ENCODE measurements around the gene SLC25A39.
"Not testable (repeated sequence)": the region's sequence is repeated elsewhere in the genome, so short reads cannot be mapped to it uniquely, and the experiment has no call there.

Gene SLC25A39

GRCh38 chr17:44353672-44354331 lies 29.2 kb upstream of the SLC25A39 start:
- no peak for DNase-seq

GRCh38 chr17:44352828-44353671 lies 28.4 kb upstream of the SLC25A39 start:
- DNase-seq, result no peak

- DNase-seq, result no peak
Measured at GRCh38 chr17:44351961-44352827, 27.6 kb upstream of the SLC25A39 start.

DNA sequence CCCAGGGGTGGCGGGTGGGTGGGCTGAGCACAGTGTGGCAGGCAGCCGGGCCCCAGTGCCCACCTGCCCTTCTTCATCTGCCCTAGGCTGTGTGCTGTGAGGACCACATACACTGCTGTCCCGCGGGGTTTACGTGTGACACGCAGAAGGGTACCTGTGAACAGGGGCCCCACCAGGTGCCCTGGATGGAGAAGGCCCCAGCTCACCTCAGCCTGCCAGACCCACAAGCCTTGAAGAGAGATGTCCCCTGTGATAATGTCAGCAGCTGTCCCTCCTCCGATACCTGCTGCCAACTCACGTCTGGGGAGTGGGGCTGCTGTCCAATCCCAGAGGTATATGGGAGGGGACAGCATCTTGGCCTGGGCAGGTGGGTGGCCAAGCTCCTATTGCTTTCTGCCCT lies 26.8 kb upstream of the SLC25A39 start:
- DNase-seq, result no peak

DNA sequence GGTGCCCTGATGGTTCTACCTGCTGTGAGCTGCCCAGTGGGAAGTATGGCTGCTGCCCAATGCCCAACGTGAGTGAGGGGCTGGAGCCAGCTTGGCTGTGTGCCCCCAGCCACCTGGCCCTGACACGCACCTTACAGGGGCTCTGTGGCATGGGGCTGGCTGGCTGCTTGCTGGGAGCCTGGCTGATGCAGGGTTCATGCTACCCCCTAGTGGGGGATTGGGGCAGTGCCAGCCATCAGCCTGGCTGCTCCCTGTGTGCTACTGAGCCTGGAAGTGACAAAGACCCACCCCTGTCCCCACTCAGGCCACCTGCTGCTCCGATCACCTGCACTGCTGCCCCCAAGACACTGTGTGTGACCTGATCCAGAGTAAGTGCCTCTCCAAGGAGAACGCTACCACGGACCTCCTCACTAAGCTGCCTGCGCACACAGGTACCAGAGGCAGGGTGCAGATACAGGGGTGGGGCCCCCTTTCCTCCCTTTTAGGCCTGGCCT lies 26.2 kb upstream of the SLC25A39 start:
- DNase-seq, result peak; percentile 67 to 75

DNA sequence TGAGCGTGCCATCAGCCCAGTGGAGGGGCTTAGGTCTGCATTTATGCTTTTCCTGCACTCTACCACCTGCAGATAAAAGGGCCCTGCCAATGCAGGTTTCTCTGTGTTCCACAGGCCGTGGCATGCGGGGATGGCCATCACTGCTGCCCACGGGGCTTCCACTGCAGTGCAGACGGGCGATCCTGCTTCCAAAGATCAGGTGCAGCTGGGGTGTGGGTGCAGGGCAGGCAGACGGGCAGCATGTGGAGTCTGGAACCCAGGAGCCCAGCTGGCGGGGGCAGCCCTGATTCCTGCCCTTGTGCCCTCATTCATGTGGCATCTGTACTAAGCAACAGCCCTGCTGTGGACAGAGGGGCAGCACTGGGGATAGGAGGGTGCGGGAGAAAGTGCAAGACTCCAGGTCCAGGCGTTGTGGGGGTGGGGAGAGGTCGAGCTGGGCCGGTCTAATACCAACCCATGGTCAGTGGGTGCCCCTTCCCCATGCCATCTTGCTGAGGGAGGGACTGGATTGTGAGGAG lies 25.0 kb upstream of the SLC25A39 start:
- DNase-seq, result no peak

DNA sequence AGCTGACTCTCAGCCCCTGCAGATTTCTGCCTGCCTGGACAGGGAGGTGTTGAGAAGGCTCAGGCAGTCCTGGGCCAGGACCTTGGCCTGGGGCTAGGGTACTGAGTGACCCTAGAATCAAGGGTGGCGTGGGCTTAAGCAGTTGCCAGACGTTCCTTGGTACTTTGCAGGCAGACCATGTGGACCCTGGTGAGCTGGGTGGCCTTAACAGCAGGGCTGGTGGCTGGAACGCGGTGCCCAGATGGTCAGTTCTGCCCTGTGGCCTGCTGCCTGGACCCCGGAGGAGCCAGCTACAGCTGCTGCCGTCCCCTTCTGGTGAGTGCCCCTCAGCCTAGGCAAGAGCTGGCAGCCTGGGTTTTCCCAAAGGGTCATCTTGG lies 24.4 kb upstream of the SLC25A39 start:
- no peak for DNase-seq

DNA sequence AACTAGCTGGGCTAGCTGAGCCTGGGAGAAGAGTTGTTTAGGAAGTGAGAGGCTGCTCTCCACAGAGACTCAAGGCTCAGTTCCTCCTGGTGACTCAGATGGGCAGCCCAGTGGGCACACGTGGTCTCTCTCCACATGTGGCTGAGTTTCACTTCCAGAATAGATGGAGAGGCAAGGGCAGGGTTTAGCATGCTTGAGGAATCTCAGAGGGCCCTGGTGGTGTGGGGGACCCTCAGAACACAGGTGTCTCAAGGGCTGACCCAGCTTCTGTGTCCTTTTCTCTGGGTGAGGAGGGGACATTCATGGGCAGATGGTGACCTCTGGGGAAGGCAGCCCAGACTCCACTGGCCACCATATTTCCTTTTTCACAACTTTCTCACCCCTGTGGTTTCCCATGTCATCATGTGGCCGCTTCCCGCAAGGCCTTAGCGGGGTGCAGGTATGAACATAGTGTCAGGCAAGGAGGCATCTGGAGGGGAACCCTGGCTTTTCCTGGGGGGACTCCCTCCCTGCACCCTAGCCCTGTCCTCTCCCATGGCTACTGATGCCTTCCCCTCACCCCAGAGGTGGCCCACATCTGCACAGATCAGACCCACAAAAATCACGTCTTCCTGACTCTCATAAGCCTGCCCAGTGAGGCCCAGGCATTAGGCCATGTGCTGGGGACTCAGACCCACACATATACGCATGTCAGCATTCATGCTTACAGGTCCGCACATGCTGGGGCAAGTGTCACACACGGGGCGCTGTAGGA lies 23.8 kb upstream of the SLC25A39 start:
- DNase-seq, result no peak

DNA sequence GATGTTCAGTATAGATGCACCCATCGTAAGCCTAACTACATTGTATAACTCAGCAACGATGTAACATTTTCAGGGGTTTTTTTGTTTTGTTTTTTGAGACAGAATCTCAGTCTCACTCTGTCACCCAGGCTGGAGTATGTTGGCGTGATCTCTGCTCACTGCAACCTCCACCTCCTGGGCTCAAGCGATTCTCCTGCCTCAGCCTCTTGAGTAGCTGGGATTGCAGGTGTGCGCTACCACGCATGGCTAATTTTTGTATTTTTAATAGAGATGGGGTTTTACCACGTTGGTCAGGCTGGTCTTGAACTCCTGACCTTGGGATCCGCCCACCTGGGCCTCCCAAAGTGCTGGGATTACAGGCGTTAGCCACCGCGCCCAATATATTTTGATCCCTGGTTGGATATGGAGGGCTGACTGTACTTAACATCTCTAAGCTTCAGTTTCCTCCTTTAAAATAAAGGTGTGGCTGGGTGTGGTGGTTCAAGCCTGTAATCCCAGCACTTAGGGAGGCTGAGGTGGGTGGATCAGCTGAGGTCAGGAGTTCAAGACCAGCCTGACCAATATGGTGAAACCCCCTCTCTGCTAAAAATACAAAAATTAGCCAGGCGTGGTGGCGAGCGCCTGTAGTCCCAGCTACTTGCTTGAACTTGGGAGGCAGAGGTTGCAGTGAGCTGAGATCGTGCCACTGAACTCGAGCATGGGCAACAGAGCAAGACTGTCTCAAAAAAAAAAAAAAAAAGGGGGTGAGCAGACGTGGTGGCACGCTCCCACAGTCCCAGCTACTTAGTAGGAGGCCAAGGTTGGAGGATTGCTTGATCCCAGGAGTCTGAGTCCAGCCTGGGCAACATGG lies 22.8 kb upstream of the SLC25A39 start:
- DNase-seq, result not testable (repeated sequence)

DNA sequence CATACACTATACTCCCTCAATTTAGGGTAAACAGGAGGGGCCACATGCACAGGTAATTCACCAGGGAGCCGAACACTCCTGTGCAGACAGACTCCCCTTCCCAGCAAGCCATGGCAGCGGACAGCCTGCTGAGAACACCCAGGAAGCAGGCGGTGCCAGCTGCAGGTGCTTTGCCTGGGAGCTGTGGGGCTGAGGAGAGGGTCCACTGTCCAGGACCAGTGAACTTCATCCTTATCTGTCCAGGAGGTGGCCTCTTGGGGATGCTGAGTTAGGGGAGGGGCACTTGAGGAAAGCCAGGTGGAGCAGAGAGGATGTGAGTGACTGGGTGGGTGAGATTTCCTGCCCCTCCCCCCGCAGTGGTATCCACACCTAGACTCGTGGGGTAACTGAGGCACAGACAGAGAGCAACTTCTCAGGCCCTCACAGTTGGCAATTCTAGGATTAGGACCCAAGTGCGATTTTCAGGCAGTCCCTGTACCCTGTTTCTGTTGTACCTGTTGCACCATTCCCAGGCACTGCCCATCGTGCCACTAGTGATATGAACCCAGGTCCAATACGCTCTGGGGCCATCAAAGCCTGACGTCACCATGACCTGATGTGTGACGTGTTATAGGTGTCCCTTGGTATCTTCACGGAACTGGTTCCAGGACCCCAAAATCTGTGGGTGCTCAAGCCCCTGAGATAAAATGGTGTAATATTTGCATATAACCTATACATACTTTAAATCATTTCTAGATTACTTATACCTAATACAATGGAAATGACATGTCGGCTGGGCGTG lies 21.6 kb upstream of the SLC25A39 start:
- no peak for DNase-seq

GRCh38 chr17:44345454-44346026 lies 20.9 kb upstream of the SLC25A39 start:
- no peak for DNase-seq

- DNase-seq, result peak; percentile 70 to 79
Measured at GRCh38 chr17:44344939-44345453, 20.4 kb upstream of the SLC25A39 start, which contains the start of gene GRN. TSS of gene GRN (plus strand) at chr17:44345302. CDS start at chr17:44349165, 3,863 bp downstream.

- no peak for DNase-seq
Measured at GRCh38 chr17:44343510-44344209, 19.0 kb upstream of the SLC25A39 start.

DNA sequence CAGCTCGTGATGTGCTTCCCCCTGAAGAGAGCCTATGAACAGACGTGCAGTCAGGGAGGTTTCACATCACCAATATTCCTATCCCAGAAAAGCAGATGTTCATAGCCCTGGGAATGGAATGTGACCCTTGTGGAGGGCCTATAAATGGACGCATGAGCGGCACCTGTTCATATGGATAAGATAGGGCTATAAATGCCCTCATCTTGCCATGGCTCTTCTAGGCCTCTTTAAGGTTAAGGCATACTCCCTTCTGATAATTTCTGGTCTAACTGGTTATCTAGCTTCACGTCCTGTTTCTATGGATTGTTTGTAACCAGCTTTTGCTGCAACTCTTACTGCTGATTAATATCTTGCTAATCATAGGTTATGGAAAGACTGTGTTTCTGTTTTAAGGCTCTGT lies 15.9 kb upstream of the SLC25A39 start:
- not testable (repeated sequence) for DNase-seq

DNA sequence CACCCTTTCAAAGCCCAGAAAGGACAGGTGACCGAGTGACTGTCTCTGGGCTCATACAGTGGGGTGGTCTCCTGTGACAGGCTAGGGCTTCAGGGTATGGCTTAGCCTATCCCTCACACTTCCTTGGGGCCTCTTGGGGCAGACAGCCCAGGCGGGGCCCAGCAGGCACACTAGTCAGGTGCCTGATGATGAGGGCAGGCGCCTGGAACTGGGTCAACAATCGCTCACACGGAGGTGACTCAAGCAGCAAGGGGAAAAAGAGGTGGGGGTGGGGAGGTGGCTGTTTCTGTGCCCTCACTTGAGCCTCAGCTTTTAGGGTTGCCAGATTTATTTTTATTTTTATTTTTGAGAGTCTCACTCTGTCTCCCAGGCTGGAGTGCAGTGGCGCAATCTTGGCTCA lies 14.1 kb upstream of the SLC25A39 start:
- DNase-seq, result no peak

DNA sequence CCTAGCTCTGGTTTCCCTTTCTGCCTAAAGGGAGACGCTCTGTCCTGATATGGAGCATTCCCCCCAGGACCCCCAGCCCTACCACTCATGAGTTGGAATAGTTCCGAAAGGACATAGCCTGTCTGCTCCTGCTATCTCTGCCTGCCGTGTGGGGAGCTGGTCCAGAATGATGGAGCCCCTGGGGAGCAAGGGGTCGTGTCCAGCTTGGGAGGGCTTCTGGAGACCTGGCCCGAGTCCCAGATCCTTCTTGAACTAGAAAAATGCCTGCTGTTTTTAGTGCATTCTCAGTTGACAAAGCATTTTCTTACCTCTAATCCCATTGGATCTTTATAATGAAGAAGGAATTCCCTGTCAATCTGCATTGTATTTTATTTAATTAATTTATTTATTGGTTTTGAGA lies 11.3 kb upstream of the SLC25A39 start:
- no peak for DNase-seq

DNA sequence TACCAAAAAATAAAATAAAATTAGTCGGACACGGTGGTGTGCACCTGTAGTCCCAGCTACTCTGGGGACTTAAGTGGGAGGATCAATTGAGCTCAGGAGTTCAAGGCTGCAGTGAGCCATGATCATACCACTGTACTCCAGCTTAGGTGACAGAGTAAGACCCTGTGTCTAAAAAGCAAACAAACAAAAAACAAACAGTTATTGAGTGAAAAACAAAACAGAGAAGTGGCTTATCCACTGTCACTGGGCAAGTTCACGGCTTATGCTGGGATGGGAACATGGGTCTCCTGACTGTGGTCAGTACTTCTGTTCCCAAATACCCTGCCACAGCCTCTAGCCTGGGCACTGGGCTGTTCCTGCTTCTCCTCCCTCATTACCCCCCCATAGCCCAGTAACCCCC lies 10.9 kb upstream of the SLC25A39 start:
- DNase-seq, result no peak

DNA sequence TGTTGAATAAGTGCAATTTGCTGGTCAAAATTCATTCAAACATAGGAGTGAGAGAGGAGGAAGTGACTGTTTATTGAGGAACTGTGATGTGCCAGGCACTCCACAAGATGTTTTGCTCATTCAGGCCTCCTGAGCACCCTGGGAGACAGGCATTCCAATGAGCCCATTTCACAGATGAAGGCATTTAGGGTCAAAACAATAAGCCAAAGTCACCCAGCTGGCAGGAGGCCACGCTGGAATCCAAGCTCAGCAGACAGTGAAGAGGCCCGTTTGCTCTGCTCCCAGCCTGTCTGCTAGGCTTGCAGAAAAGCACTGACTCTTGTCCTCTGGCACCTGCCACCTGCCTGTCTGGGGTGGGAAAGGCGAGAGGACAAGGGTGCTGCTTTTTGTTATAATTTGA lies 10.1 kb upstream of the SLC25A39 start:
- no peak for DNase-seq

DNA sequence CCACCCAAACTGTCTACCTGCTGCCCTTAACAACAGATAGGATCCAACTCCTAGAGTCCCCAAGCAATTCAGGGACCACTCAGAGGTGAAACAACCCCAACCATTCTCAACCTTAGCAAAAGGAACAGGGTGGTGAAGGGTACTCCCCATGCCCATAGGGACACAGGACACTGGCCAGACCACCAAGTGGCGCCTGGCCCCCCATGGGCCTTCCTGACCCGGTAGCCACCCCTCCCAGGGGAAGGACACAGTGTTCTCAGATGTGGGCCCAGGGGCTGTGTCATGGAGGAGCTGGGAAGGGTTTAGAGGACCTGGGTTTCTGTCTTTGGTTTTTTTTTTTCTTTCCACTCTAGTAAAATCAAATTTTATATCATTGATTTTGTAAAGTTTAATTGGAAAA lies 9.7 kb upstream of the SLC25A39 start:
- no peak for DNase-seq

Measured in stimulated activated CD4-positive, alpha-beta T cell treated with anti-CD3 and anti-CD28 coated beads, Interleukin-4, amount 100 ng/mL, for 4 hours (primary cell).